Left ventricle myocardium superior (tissue), 1 donor: ENCODE measurements around the gene OR5AN1. TPM values are rescaled to one million over a fixed set of nuclear protein-coding genes. Genes with fewer than 3 reads are reported as not detected.

Source experiments
- ATAC-seq: fragments of 200-7000 bp; cut with Tn5 transposase; one replicate; pipeline ENCODE4 v1.9.1; 2020; ENCODE audit warnings: mild to moderate bottlenecking, moderate library complexity
- DNase-seq: peaks from one replicate; pipeline ENCODE4 v3.0.0-alpha.2; 2020
- intact Hi-C: fragments of 100-400 bp; cut with micrococcal nuclease; formaldehyde crosslinking; loops from one replicate; pipeline ENCODE4 v1.11.0; 2022
- total RNA-seq: library from RNA; stranded (reverse); fragmentation: NEBNext Ultra II Directional; extraction: Animal tissue kit (Norgen Biotek cat#: 25700); gene quantifications from one replicate; pipeline ENCODE4 v1.2.1, GENCODE V29; 2021
- donor health status: DM: no; HTN: yes; CAD: no; lungs with severe emphysema.

The OR5AN1 gene
- total RNA-seq, 1 donor from 2014 or later, result not detected

GRCh38 chr11:59417023-59417422 lies 58.3 kb downstream of the OR5AN1 start:
- ATAC-seq, result no peak
- no peak for DNase-seq
- intact Hi-C loops, result no loop called here

GRCh38 chr11:59418156-59418555 lies 59.5 kb downstream of the OR5AN1 start:
- DNase-seq (no peak), ATAC-seq (no peak)
- intact Hi-C loops, result no loop called here

Other genes with a start within 250 kb of the OR5AN1 start
- gene FAM111A, start 216.0 kb upstream of the OR5AN1 start, total RNA-seq, result 8.4 TPM
- gene DTX4, start 186.8 kb upstream of the OR5AN1 start, total RNA-seq, result 2.6 TPM
- 13.6 TPM for gene MPEG1, start 146.0 kb upstream of the OR5AN1 start, total RNA-seq
- gene OR5A2, start 67.5 kb downstream of the OR5AN1 start, total RNA-seq, result not detected
- gene OR5A1, start 77.6 kb downstream of the OR5AN1 start, total RNA-seq, result not detected
- gene OR4D6, start 98.1 kb downstream of the OR5AN1 start, total RNA-seq, result not detected
- not detected for gene OR4D10, start 114.4 kb downstream of the OR5AN1 start, total RNA-seq
- not detected for gene OR4D11, start 144.7 kb downstream of the OR5AN1 start, total RNA-seq
- not detected for gene OR4D9, start 152.6 kb downstream of the OR5AN1 start, total RNA-seq